Loucy (cell line): ENCODE measurements around the gene SEC23B.

Experiments used
- H2AFZ ChIP-seq: fragments of 200-600 bp; sonication (generic); 2 replicates; pipeline ENCODE4 v1.6.0; 2016; ENCODE audit warnings: antibody characterized with exemption, mild to moderate bottlenecking, low read length, moderate library complexity
- H3F3A ChIP-seq: fragments of 200-600 bp; 2 replicates; pipeline ENCODE4 v1.6.0; 2016; ENCODE audit warnings: antibody characterized with exemption, low read depth, mild to moderate bottlenecking
- H3K27me3 ChIP-seq: fragments of 200-600 bp; sonication (generic); 2 replicates; pipeline ENCODE4 v1.6.1; 2014; ENCODE audit warnings: low read length, mild to moderate bottlenecking; ENCODE audit not compliant: insufficient read depth, poor library complexity, severe bottlenecking
- H3K36me3 ChIP-seq: fragments of 200-600 bp; sonication (generic); 2 replicates; pipeline ENCODE4 v1.6.1; 2016; ENCODE audit warnings: low read length; ENCODE audit not compliant: insufficient read depth
- H3K4me1 ChIP-seq: fragments of 200-600 bp; sonication (generic); 2 replicates; pipeline ENCODE4 v1.5.1; 2014; ENCODE audit warnings: low read length, mild to moderate bottlenecking; ENCODE audit not compliant: insufficient read depth, poor library complexity, severe bottlenecking
- H3K4me2 ChIP-seq: fragments of 200-600 bp; sonication (generic); 2 replicates; pipeline ENCODE4 v1.6.0; 2014; ENCODE audit warnings: antibody characterized with exemption, low read length, low read depth, mild to moderate bottlenecking; ENCODE audit not compliant: poor library complexity, severe bottlenecking
- H3K4me3 ChIP-seq: fragments of 200-600 bp; sonication (generic); 2 replicates; pipeline ENCODE4 v1.5.1; 2014; ENCODE audit warnings: low read length, mild to moderate bottlenecking, mixed read lengths; ENCODE audit not compliant: poor library complexity, severe bottlenecking
- H3K79me2 ChIP-seq: fragments of 200-600 bp; sonication (generic); 2 replicates; pipeline ENCODE4 v1.6.1; 2014; ENCODE audit warnings: low read length; ENCODE audit not compliant: insufficient read depth
- H3K9ac ChIP-seq: fragments of 200-600 bp; sonication (generic); 2 replicates; pipeline ENCODE4 v1.6.0; 2014; ENCODE audit warnings: mild to moderate bottlenecking, low read depth, low read length, moderate library complexity; ENCODE audit not compliant: poor library complexity, severe bottlenecking
- H3K9me2 ChIP-seq: fragments of 200-600 bp; sonication (generic); replicated peaks from 2 replicates; pipeline ENCODE4 v1.6.1; 2016; ENCODE audit warnings: low read depth, low read length, mixed read lengths
- H3K9me3 ChIP-seq: fragments of 200-600 bp; sonication (generic); 2 replicates; pipeline ENCODE4 v1.6.1; 2014; ENCODE audit warnings: mild to moderate bottlenecking, antibody characterized with exemption, low read length, low read depth; ENCODE audit not compliant: insufficient read depth
- H4K20me1 ChIP-seq: fragments of 200-600 bp; sonication (generic); 2 replicates; pipeline ENCODE4 v1.6.0; 2014; ENCODE audit warnings: antibody characterized with exemption, low read length, mild to moderate bottlenecking; ENCODE audit not compliant: insufficient read depth, poor library complexity, severe bottlenecking
- EZH2phosphoT487 ChIP-seq: fragments of 200-600 bp; IDR thresholded peaks from 2 replicates; pipeline ENCODE4 v1.6.1; 2018; ENCODE audit warnings: antibody characterized with exemption, mild to moderate bottlenecking, moderate library complexity, borderline replicate concordance
- TF ChIP-seq, protein P1 (sequence below): fragments of 200-600 bp; sonication (generic); conservative IDR thresholded peaks from 2 replicates; pipeline ENCODE4 v1.5.1; 2014; ENCODE audit warnings: mild to moderate bottlenecking, antibody characterized with exemption, low read length

The SEC23B gene

DNA sequence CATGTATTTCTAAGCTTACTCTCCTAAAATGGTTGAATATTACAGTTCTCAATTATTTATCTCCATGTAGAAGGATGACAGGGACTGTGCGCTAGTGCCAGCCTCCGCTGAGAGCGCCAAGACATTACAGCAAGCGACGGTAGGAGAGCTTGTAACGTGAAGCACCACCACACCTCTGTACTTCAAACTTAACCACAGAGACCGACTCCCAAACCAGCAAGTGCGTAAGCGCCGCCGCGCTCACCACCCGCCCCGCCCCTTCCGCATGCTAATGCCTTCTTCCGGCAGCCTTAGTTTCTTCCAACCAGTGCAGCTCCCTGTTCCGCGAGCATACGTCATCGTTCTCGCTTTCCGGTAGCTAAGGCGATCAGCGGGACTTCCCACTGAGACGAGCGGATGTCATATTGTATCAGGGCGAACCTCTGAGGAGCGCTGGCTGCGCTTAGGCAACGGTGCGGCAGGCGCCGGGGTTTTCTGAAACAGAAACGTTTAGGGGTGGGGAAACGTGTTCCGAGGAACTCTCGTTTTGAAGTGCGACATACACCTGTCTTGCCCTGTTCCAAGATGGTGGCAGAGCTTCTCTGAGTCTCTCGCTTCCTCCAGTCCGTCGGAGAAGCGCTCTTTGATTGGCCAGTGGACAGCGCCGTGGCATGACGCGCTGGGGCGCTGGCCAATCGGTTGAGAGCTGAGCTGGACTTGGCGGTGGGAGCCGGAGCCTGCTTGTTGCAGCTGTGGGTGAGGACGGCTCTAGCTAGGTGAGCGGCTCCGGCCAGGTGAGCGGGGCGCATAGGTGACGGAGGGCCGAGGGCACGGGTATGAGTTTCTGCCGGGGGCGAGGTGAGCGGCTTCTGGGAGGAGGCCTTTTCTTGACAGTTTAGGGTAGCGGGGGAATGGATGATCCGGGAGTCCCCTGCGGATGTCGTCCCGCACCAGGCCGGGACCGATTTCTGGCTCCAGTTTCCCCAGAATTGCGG, at the start of gene SEC23B:
Gene SEC23B, plus strand, starts transcription at position 723 of the 974 bp plus-strand sequence. CDS start 2,896 bp downstream, outside the sequence.
- Histone ChIP-seq H3K4me1 (peaks cover 22% of the 10 kb centered on the region), H4K20me1 (peaks cover 3% of the 10 kb centered on the region), H3K36me3 (no peaks in the 10 kb centered on the region), H3F3A (no peaks in the 10 kb centered on the region), H3K9ac (peak within 1 kb of the TSS; percentile 68), H3K4me3 (peak within 1 kb of the TSS; percentile 76), H3K27me3 (peaks cover 21% of the 10 kb centered on the region), H3K4me2 (peak within 1 kb of the TSS; percentile 84), H3K9me2 (no peaks in the 10 kb centered on the region), H3K79me2 (peaks cover 19% of the 10 kb centered on the region), H3K9me3 (no peaks in the 10 kb centered on the region), H2AFZ (peak within 1 kb of the TSS; percentile 96)
- TF ChIP-seq EZH2phosphoT487: no peak
- TF ChIP-seq, protein P1, sequence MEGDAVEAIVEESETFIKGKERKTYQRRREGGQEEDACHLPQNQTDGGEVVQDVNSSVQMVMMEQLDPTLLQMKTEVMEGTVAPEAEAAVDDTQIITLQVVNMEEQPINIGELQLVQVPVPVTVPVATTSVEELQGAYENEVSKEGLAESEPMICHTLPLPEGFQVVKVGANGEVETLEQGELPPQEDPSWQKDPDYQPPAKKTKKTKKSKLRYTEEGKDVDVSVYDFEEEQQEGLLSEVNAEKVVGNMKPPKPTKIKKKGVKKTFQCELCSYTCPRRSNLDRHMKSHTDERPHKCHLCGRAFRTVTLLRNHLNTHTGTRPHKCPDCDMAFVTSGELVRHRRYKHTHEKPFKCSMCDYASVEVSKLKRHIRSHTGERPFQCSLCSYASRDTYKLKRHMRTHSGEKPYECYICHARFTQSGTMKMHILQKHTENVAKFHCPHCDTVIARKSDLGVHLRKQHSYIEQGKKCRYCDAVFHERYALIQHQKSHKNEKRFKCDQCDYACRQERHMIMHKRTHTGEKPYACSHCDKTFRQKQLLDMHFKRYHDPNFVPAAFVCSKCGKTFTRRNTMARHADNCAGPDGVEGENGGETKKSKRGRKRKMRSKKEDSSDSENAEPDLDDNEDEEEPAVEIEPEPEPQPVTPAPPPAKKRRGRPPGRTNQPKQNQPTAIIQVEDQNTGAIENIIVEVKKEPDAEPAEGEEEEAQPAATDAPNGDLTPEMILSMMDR: no peak

DNA sequence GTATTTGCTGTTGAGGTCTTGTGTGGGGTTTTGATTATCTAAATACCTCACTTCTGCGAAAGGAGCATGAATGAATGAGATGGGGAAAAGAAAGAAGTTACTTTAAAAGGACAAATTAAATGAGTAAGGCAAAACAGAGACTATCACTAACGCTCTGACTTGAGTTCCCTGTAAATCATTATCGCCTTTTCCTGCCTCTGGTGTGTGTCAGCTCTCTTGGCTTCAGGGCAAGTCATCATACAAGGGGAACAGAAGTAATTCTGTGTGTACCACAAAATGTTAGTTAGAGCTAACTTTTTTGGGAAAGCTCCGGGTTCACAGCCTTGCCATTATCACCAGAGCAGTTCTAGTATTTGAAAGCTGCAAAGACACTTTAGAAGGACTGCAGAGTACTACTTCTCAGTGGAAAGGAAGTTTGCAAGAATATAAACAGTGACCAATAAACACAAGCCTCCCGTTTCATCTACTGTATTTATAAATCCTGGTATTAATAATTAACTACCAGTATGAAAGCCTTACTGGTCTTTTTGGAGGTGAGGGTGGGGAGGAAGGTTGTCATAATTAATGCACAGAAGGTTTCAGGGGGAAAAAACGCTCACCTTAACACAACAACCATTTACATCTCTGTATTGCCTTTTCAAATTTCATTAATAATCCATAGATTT, 42.1 kb upstream of the SEC23B start:
- H4K20me1 ChIP-seq: peaks cover 3% of the 10 kb centered on the region
- no peak overlapping the region for H2AFZ ChIP-seq
- H3K9me3 ChIP-seq: no peaks in the 10 kb centered on the region
- no peaks in the 10 kb centered on the region for H3K9me2 ChIP-seq
- no peaks in the 10 kb centered on the region for H3K36me3 ChIP-seq
- TF ChIP-seq, protein P1: no peak
- no peak for TF ChIP-seq EZH2phosphoT487
- no peaks in the 10 kb centered on the region for H3F3A ChIP-seq
- peak overlapping the region; percentile 84 for H3K4me2 ChIP-seq
- H3K4me3 ChIP-seq: peak overlapping the region; percentile 94
- peaks cover 21% of the 10 kb centered on the region for H3K79me2 ChIP-seq
- no peaks in the 10 kb centered on the region for H3K27me3 ChIP-seq
- peaks cover 10% of the 10 kb centered on the region for H3K4me1 ChIP-seq
- peak overlapping the region; percentile 85 for H3K9ac ChIP-seq

DNA sequence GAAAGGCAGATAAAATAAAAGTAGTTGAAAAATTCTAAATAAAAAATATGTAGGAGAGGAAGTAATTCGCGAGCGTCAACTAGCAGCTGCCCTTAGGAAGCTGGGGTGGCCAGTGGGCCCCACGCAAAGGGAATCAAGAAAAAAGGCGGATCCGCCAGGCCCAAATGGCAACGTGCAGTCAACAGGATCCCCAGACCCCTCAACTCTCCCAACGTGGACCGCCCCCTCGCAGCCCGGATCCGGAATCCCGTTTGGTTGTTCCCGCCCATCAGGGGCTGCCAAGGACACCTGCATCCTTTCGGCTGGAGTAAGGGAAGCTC, 41.2 kb upstream of the SEC23B start:
- peaks cover 21% of the 10 kb centered on the region for H3K79me2 ChIP-seq
- no peaks in the 10 kb centered on the region for H3F3A ChIP-seq
- H3K4me2 ChIP-seq: peak overlapping the region; percentile 84
- no peaks in the 10 kb centered on the region for H3K27me3 ChIP-seq
- no peaks in the 10 kb centered on the region for H3K9me2 ChIP-seq
- H3K9me3 ChIP-seq: no peaks in the 10 kb centered on the region
- peak overlapping the region; percentile 85 for H3K9ac ChIP-seq
- peak overlapping the region; percentile 94 for H3K4me3 ChIP-seq
- no peaks in the 10 kb centered on the region for H3K36me3 ChIP-seq
- H4K20me1 ChIP-seq: peaks cover 3% of the 10 kb centered on the region
- peak overlapping the region; percentile 85 for H2AFZ ChIP-seq
- TF ChIP-seq EZH2phosphoT487: no peak
- TF ChIP-seq, protein P1: no peak
- H3K4me1 ChIP-seq: peaks cover 10% of the 10 kb centered on the region
